ENCODE data around the gene PIGU. TPM values are rescaled to one million over a fixed set of nuclear protein-coding genes. Genes with fewer than 3 reads are reported as not detected.

Gene PIGU
- total RNA-seq, 1 experiment from 2014 or later: 32.8 TPM

GRCh38 chr20:34515484-34516246 is 161.2 kb downstream of the PIGU start:
- Histone ChIP-seq H3K18ac (ENCODE audit: insufficient read length, low read depth, low read length) (peak overlapping the region; percentile 68), H3K14ac (ENCODE audit: insufficient read depth, low read length) (peak overlapping the region; percentile 52; the same call in 1 of the 2 replicates), H3K4me1 (ENCODE audit: insufficient read depth, low read length) (no peaks in the 10 kb centered on the region), H4K91ac (ENCODE audit: insufficient read length, low read depth, low read length) (no peak overlapping the region), H3K79me2 (ENCODE audit: insufficient read depth, low read length) (peaks cover 2% of the 10 kb centered on the region; the same call in 1 of the 2 replicates), H3K9ac (ENCODE audit: extremely low read depth, insufficient read length, low read length) (peak overlapping the region; percentile 49), H3K56ac (ENCODE audit: insufficient read length, low read depth, low read length) (no peak overlapping the region), H4K20me1 (ENCODE audit: control insufficient read depth, insufficient read depth, insufficient read length) (no peaks in the 10 kb centered on the region), H2BK120ac (ENCODE audit: low read depth, low read length, poor library complexity, severe bottlenecking) (no peak overlapping the region), H3K27me3 (ENCODE audit: insufficient read depth, low read length) (no peaks in the 10 kb centered on the region), H3T11ph (ENCODE audit: low read length) (no peak overlapping the region), H3K23ac (ENCODE audit: insufficient read length, low read depth, low read length) (no peak overlapping the region), H3K9me3 (ENCODE audit: control insufficient read depth, low read depth, low read length) (no peaks in the 10 kb centered on the region), H2BK5ac (ENCODE audit: insufficient read length, low read length) (no peak overlapping the region), H2BK20ac (ENCODE audit: low read depth, low read length, poor library complexity, severe bottlenecking) (no peak overlapping the region), H4K5ac (ENCODE audit: insufficient read length, low read depth, low read length) (no peak overlapping the region), H2AK5ac (ENCODE audit: insufficient read length, low read length) (no peak overlapping the region), H2BK12ac (ENCODE audit: insufficient read length, low read depth, low read length) (no peak overlapping the region), H3K4me2 (ENCODE audit: insufficient read depth, insufficient read length, low read length) (peak overlapping the region; percentile 84), H3K4ac (ENCODE audit: low read depth, low read length) (no peak overlapping the region), H3K79me1 (ENCODE audit: insufficient read depth, low read depth, low read length, poor library complexity, severe bottlenecking) (no peaks in the 10 kb centered on the region), H2AFZ (ENCODE audit: low read length) (peak overlapping the region; percentile 89), H4K8ac (replicated peaks; ENCODE audit: insufficient read length, low read depth, low read length) (no peak overlapping the region), H3K23me2 (ENCODE audit: insufficient read length, low read depth, low read length, poor library complexity, severe bottlenecking) (peaks cover 7% of the 10 kb centered on the region), H3K27ac (ENCODE audit: insufficient read length, low read depth, low read length) (peak overlapping the region; percentile 5), H2BK15ac (ENCODE audit: low read depth, low read length) (no peak overlapping the region)
- TF ChIP-seq CTCF (conservative IDR thresholded peaks at IDR 0.05): no peak
- H3K4me1 Mint-ChIP-seq: peaks cover 15 to 20% of the 10 kb centered on the region in 2 experiments
- H3K36me3 Mint-ChIP-seq (ENCODE audit: insufficient read depth in 1 of 3, low read depth in 3 of 3): peaks cover 0 to 31% (median 7%) of the 10 kb centered on the region in 3 experiments; a peak in 3 of 7 replicates
- no CpG with 5 or more reads among the region's 36 CpGs for WGBS (ENCODE audit: extremely low coverage, insufficient read length, low lambda C conversion rate)
- H3K4me3 Mint-ChIP-seq: peak overlapping the region; percentile 93 to 97
- H3K27me3 Mint-ChIP-seq (ENCODE audit: low read depth): peaks cover 2% of the 10 kb centered on the region; the same call in 1 of the 2 replicates
- H3K9me3 Mint-ChIP-seq: no peaks in the 10 kb centered on the region; a peak in 1 of 5 replicates
- H3K27ac Mint-ChIP-seq: peak overlapping the region; percentile 98 to 99 (median 98)
- peak; percentile 92 for DNase-seq
